AG08396 (cell line): ENCODE results near the gene TAF6L.
"Not testable (repeated sequence)": the region's sequence is repeated elsewhere in the genome, so short reads cannot be mapped to it uniquely, and the experiment has no call there.

Experiments used
- DNase-seq: peaks from one replicate; pipeline ENCODE4 v3.0.0; 2012; ENCODE audit warnings: low spot score, mixed read lengths

Gene TAF6L

GRCh38 chr11:62805076-62805892 is 34.1 kb downstream of the TAF6L start, which contains the start of gene NXF1:
TSS of gene NXF1 (minus strand) at chr11:62805440. CDS start at chr11:62805356, 84 bp downstream.
- peak; percentile 99 for DNase-seq

GRCh38 chr11:62805961-62806441 is 34.8 kb downstream of the TAF6L start:
- no peak for DNase-seq

- DNase-seq = peak; percentile 41
Observed at GRCh38 chr11:62806611-62807121, 35.5 kb downstream of the TAF6L start.

- no peak for DNase-seq
Observed at GRCh38 chr11:62810748-62811147, 39.6 kb downstream of the TAF6L start.

GRCh38 chr11:62811659-62812058 is 40.5 kb downstream of the TAF6L start:
- no peak for DNase-seq

GRCh38 chr11:62816557-62816956 is 45.4 kb downstream of the TAF6L start:
- no peak for DNase-seq

- DNase-seq = no peak
Observed at GRCh38 chr11:62817129-62817528, 45.9 kb downstream of the TAF6L start.

GRCh38 chr11:62823677-62824076 is 52.5 kb downstream of the TAF6L start:
- DNase-seq = no peak

- not testable (repeated sequence) for DNase-seq
Observed at GRCh38 chr11:62828130-62828529, 56.9 kb downstream of the TAF6L start.

- DNase-seq = no peak
Observed at GRCh38 chr11:62830904-62831519, 59.8 kb downstream of the TAF6L start.

GRCh38 chr11:62831520-62832335 is 60.5 kb downstream of the TAF6L start, which contains the start of gene STX5:
TSS of gene STX5 (minus strand) at chr11:62832051. CDS start at chr11:62831243, 808 bp downstream.
- peak; percentile 96 for DNase-seq

GRCh38 chr11:62832336-62833234 is 61.4 kb downstream of the TAF6L start, which contains the start of gene TEX54:
TSS of gene TEX54 (minus strand) at chr11:62832841.
- DNase-seq = peak; percentile 28

- no peak for DNase-seq
Observed at GRCh38 chr11:62835336-62835735, 64.1 kb downstream of the TAF6L start.
